C1 segment of cervical spinal cord (tissue), 14 donors: ENCODE measurements around the gene CCDC28B.

Source experiments
- DNase-seq, 14 donors: peaks; one replicate each; lab custom pipeline; 2025; lab: John Stamatoyannopoulos, UW

Gene CCDC28B

GRCh38 chr1:32221980-32222755, 21.8 kb downstream of the CCDC28B start, which contains the start of the genes EIF3I and TMEM234:
EIF3I (plus strand) TSS chr1:32222407; CDS start chr1:32222442, 35 bp downstream.
TMEM234 (minus strand) TSS chr1:32222353; CDS start chr1:32222322, 31 bp downstream.
- peak in 13 of 14 donors; percentile 33 to 90 (median 87) for DNase-seq

GRCh38 chr1:32223683-32224082, 23.3 kb downstream of the CCDC28B start:
- no peak for DNase-seq

- no peak for DNase-seq
These were observed 23.9 kb downstream of the CCDC28B start for GRCh38 chr1:32224285-32224684.

GRCh38 chr1:32228771-32229170, 28.4 kb downstream of the CCDC28B start:
- DNase-seq = no peak

- no peak for DNase-seq
These were observed 31.5 kb downstream of the CCDC28B start for GRCh38 chr1:32231843-32232432.

- DNase-seq = no peak
These were observed 32.3 kb downstream of the CCDC28B start for GRCh38 chr1:32232558-32233304.

GRCh38 chr1:32234792-32235191, 34.4 kb downstream of the CCDC28B start:
- DNase-seq = no peak

GRCh38 chr1:32239337-32239736, 38.9 kb downstream of the CCDC28B start:
- DNase-seq = peak in 1 of 14 donors; percentile 23

- peak in 1 of 14 donors; percentile 8 for DNase-seq
These were observed 39.4 kb downstream of the CCDC28B start for GRCh38 chr1:32239790-32240139.

- DNase-seq = peak in 12 of 14 donors; percentile 12 to 50 (median 36)
These were observed 40.0 kb downstream of the CCDC28B start for GRCh38 chr1:32240140-32240951.

GRCh38 chr1:32241001-32241763, 40.8 kb downstream of the CCDC28B start:
- peak in 10 of 14 donors; percentile 5 to 55 (median 43) for DNase-seq

- DNase-seq = peak in 9 of 14 donors; percentile 1 to 42 (median 15)
These were observed 42.0 kb downstream of the CCDC28B start for GRCh38 chr1:32242341-32242851.

- no peak for DNase-seq
These were observed 46.5 kb downstream of the CCDC28B start, which contains the start of gene FAM167B for GRCh38 chr1:32246888-32247273. FAM167B (plus strand) TSS chr1:32247222; CDS start chr1:32247422, 200 bp downstream.

- no peak for DNase-seq
These were observed 47.1 kb downstream of the CCDC28B start for GRCh38 chr1:32247452-32247851.

GRCh38 chr1:32247983-32248889, 47.8 kb downstream of the CCDC28B start:
- DNase-seq = peak in 4 of 14 donors; percentile 6 to 42 (median 14)

GRCh38 chr1:32249831-32250525, 49.6 kb downstream of the CCDC28B start:
- DNase-seq = no peak

- no peak for DNase-seq
These were observed 50.7 kb downstream of the CCDC28B start, which contains the start of gene LCK for GRCh38 chr1:32250893-32251716. LCK (plus strand) TSS chr1:32251265; CDS start chr1:32274330, 23,065 bp downstream.
